GM21423 (cell line): ENCODE data around the gene ICAM5.

ENCODE experiments used
- ATAC-seq: cut with Tn5 transposase; IDR thresholded peaks from one replicate; pipeline ENCODE4 v1.9.1; 2021; ENCODE audit warnings: mild to moderate bottlenecking, moderate library complexity; ENCODE audit not compliant: unreplicated experiment

ICAM5 gene

DNA sequence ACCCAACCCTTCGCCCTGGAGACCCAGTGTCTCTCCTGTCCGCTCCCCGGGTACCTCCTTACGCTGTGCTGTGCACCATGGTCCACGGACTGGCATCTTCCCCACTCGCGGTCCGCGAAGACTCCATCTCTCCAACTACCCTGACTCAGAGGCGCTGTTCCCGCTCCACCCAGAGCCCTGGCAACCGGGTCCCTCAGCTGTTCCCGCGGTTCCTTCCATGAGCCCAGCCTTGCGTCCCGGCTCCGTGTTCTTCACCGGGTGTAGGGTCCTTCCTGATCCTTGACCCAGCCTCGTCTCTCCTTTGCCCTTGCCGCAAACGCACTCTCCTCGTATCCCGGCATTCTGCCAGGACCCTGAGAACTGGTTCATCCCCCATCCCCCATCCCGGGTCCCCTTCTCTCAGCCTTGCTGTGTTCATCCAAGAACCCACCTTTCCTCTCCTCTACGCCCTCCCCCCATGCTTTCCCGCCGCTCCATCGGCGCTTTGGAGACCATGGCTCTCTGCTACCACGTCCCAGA is 664 bp downstream of the ICAM5 start:
- no peak for ATAC-seq

DNA sequence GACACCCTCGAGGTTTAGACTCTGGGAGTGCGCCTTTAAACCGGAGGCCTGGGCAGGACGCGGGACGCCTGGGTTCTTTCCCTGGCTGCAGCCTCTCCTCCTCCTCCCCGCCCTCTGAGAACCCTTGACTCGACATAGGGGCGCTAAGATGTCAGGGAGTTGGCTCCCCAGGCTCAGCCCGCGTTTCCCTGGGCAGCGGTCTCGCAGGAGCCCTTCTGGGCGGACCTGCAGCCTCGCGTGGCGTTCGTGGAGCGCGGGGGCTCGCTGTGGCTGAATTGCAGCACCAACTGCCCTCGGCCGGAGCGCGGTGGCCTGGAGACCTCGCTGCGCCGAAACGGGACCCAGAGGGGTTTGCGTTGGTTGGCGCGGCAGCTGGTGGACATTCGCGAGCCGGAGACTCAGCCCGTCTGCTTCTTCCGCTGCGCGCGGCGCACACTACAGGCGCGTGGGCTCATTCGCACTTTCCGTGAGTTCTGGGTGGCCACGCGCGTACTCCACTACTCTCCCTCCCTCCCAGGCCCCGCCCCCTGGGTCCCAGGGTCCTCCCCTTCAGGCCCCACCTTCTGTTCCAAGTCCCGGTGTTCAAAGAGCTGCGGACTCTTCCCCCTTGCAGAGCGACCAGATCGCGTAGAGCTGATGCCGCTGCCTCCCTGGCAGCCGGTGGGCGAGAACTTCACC is 1.3 kb downstream of the ICAM5 start:
- no peak for ATAC-seq

DNA sequence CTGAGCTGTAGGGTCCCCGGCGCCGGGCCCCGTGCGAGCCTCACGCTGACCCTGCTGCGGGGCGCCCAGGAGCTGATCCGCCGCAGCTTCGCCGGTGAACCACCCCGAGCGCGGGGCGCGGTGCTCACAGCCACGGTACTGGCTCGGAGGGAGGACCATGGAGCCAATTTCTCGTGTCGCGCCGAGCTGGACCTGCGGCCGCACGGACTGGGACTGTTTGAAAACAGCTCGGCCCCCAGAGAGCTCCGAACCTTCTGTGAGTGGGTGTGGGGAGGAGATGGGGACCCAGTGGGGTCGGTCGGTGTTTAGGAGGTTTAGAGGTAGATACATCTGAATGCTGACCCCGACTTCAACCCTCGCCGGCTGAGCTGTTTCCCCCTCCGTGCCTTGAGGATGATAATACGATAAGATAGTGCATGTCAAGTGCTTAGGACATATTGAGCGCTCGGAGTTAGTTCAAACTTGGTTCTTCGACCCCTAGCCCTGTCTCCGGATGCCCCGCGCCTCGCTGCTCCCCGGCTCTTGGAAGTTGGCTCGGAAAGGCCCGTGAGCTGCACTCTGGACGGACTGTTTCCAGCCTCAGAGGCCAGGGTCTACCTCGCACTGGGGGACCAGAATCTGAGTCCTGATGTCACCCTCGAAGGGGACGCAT is 1.9 kb downstream of the ICAM5 start:
- no peak for ATAC-seq

DNA sequence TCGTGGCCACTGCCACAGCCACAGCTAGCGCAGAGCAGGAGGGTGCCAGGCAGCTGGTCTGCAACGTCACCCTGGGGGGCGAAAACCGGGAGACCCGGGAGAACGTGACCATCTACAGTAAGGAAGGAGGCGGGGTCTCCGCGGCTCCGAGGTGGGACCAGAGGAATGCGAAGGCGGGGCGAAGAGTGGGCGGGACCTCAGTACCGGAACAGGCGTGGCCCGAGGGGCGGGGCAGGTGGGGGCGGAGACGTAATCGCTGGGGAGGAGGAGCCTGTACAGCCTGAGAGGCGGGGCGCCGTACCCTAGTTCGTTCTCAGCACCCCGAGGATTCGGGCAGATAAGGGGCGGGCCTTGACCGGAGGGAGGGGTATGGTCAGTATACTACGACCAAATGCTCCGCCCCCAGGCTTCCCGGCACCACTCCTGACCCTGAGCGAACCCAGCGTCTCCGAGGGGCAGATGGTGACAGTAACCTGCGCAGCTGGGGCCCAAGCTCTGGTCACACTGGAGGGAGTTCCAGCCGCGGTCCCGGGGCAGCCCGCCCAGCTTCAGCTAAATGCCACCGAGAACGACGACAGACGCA is 2.5 kb downstream of the ICAM5 start:
- no peak for ATAC-seq

DNA sequence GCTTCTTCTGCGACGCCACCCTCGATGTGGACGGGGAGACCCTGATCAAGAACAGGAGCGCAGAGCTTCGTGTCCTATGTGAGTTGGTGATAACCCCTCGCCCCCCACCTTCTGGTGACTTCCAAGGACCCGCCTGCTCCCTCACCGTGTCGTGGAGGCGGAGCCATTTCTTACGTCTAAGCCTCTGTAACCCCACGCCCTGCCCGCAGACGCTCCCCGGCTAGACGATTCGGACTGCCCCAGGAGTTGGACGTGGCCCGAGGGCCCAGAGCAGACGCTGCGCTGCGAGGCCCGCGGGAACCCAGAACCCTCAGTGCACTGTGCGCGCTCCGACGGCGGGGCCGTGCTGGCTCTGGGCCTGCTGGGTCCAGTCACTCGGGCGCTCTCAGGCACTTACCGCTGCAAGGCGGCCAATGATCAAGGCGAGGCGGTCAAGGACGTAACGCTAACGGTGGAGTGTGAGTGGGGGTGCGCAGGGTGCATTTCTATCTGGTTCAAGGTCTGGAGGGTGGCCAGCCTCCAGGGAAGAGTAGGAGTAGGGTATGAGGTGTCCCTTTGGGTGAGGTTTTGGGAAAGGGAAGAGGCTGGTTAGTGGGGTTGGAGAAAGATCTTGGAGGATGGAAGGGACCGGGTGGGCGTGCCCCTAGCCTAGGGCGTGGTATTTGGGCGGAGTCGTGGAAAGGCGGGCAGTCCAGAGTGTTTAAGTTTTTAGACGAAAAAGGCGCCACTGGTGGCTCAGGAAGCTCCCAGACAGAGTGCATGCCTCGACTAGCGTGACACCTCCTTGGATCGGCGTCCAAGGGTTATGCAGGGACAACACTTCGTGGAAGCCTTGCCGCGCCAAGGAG is 3.3 kb downstream of the ICAM5 start:
- no peak for ATAC-seq

DNA sequence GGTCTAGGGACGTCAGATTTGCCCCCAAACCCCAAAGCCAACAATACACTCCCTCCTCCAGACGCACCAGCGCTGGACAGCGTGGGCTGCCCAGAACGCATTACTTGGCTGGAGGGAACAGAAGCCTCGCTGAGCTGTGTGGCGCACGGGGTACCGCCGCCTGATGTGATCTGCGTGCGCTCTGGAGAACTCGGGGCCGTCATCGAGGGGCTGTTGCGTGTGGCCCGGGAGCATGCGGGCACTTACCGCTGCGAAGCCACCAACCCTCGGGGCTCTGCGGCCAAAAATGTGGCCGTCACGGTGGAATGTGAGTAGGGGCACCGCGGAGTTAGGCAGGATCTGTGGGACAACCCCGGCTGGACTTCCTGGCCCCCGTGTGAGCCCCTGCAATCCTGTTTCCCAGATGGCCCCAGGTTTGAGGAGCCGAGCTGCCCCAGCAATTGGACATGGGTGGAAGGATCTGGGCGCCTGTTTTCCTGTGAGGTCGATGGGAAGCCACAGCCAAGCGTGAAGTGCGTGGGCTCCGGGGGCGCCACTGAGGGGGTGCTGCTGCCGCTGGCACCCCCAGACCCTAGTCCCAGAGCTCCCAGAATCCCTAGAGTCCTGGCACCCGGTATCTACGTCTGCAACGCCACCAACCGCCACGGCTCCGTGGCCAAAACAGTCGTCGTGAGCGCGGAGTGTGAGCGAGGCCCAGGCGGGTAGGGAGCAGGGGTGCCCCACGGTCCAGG is 4.0 kb downstream of the ICAM5 start:
- ATAC-seq: no peak

DNA sequence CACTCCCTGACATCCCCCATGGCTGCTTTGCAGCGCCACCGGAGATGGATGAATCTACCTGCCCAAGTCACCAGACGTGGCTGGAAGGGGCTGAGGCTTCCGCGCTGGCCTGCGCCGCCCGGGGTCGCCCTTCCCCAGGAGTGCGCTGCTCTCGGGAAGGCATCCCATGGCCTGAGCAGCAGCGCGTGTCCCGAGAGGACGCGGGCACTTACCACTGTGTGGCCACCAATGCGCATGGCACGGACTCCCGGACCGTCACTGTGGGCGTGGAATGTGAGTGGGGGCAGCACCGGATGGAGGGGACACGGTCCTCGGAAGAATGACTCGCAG is 4.6 kb downstream of the ICAM5 start:
- ATAC-seq: no peak

DNA sequence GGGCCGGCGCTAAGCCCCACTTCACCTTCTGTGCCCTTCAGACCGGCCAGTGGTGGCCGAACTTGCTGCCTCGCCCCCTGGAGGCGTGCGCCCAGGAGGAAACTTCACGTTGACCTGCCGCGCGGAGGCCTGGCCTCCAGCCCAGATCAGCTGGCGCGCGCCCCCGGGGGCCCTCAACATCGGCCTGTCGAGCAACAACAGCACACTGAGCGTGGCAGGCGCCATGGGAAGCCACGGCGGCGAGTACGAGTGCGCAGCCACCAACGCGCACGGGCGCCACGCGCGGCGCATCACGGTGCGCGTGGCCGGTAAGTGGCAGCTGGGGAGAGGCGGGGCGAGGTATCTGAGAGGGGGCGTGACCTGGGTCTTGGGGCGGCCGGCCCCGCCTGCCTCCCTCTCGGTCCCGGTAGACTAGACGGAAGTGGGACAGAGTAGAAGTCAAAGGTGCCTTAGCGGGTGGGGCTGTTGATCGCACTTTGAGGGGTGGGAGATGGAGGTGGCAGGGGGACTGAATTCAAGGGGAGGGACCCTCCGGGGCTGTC is 5.6 kb downstream of the ICAM5 start:
- ATAC-seq: peak; percentile 50

DNA sequence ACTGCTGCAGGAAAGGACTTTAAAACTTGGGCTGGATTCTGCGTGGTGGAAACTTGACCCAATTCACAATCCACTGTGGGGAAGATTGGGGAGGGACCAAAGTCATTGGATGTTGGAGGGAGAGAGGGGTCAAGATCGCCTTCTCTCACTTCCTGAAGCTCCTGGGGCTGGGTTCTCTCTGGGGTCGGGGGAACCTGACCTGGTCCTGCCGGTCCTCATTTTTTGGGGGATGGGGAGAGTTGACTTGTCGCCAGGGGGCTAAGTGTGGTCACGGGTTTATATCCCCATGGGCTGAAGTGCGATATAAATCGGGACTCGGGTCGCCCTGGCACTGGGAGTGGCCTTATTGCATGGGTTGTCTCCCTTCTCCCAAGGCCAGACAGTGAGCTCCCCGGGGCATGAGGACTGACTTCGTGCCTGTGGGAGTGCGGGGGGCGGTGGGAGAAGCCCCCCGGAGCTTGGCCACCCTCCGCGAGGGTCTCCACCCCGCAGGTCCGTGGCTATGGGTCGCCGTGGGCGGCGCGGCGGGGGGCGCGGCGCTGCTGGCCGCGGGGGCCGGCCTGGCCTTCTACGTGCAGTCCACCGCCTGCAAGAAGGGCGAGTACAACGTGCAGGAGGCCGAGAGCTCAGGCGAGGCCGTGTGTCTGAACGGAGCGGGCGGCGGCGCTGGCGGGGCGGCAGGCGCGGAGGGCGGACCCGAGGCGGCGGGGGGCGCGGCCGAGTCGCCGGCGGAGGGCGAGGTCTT is 6.3 kb downstream of the ICAM5 start:
- no peak for ATAC-seq

DNA sequence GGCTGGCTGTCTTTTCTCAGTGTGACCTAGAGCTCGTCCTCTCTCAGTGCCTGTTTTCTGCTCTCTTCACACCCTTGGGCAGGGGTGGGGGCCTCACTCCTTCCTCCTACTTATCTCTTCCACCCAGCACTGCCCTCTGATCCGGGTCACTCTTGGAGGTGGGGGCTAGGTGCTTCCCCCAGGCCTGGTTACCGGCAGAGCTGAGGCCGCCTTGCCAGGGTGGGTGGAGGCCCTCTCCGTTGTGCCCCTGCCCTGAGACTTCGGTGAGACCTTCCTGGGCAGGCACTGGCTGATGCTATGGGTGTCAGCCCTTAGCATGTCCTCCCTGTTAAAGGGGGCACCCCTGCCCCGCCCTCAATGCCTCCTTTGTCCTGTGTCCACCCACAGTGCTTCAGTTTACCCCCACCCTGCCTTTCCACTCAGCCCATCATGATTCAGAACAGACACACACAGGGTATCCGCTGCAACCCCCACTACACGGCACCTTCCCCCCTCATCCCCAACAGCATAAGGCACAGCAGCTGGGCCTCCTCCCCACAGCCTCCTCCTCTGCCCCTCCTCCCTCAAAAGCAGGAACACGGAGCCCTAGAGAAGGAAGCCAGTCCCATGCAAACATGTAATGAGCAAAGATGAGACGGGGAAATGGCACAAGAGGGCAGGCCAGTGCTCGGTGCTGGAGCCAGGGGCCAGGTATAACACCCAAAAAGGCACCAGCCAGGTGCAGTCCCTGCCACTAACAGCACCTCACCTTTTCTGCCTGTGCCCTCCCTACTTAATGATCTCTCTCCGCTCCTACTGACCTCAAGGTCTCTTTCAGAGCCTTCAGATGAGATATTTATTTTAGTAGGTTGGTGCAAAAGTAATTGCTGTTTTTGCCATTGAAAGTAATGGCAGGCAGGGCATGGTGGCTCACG is 10.1 kb downstream of the ICAM5 start:
- ATAC-seq: no peak

DNA sequence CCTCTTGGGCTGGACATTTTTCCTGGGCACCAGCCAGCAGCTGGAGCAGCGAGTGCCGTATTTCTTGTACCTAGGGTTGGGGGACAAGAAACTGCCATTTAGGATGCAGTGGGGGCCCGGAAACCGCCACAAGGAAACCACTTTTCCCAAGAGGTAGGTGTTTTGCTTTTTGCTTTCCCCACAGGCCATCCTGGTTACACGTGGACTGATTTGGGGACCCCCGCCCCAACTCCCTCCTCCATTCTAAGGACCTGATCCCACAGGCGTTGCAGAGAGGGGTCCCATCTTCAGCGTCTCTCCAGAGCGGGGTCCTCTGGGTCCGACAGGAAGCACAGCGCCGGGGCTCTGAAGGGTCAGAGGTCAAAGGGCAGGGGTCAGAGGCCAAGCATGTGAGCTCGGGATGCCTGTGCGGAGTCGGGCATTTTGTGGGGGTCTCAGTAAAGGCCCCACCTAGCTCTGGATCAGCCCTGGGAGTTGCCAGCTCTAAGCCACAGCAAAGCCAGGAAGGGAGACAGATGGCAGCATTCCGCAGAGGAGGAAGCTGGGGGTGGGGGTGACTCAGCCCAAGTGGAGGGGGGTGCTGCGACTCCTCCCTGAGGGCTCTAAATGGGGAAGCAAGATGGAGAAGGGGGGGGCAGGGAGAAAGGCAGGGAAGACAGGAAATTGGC is 15.5 kb downstream of the ICAM5 start:
- ATAC-seq: no peak

DNA sequence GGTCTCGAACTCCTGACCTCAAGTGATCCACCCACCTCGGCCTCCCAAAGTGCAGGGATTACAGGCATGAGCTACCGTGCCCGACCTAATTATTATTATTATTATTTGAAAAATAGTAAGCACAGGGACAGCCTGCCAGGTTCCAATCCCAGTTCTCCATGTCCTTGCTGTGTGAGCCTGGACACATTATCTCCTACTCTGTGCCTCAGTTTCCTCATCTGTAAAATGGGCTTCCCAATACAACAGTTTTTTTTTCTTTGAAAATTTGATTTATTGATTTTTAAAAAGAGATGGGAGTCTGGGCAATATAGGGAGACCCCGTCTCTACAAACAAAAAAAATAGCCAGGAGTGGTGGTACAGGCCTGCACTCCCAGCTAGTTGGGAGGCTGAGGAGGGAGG is 16.6 kb downstream of the ICAM5 start:
- ATAC-seq: no peak

DNA sequence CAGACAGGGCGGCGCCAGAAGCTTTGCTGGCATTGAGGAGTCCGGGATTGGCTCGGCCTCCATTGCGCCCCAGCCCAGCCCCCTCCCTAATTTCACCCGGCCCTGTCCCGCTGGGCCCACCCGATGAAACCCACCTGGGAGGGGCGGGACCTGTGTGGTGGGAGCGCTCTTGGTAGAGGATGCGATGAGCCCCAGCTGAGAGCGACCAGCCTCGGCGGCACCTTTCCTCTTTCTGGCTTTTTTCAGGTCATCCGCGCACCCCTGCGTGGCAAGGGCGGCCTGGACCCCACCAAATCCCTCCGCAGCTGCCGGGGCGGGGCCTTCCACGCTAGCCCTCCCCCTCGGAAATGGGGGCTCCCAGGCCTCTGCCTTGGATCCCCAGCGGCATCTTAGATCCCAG is 19.7 kb downstream of the ICAM5 start, which contains the start of gene ZGLP1:
Gene ZGLP1, minus strand, starts transcription at position 393 of the 400 bp plus-strand sequence.
- ATAC-seq: no peak

DNA sequence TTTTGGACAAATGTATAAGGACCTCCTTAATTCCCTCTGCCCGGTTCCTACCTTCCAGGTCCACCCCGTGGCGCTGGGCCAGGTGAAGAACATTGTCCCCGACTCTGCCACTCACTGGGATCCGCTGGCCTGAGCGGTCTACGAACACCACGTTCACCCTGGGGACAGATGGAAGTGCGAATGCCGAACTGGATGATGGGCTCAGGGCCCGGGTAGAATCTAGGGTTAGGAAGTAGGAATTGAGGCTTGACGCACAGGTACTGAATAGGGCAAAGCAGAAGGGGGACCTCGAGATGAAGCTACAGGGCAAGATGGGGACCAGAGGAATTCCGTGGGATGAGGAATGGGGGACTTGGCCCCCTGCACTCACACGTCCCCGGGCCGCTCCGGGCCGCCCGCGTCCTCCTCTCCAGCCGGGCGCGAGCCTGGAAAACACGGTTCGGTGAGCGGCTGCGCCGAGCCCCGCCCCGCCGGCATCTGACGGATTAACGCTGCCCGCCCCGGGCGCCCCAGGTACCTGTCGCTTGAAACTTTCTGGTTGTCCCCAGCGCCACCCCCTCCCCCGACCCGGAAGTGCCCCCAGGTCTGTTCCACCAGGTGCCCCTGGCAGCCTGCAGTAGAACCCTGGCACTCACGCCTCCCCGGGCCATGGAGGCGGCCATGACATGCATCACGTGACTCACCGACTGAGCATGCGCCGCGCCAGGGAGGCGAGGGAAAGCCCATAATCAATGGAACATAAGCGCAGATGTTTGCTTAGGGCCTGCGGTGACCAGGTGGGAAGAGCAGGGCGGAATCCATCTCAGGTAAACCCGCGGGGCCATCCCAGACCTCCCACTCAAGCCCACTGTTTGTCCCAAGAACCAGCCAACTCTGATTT is 25.8 kb downstream of the ICAM5 start, which contains the start of gene FDX2:
Gene FDX2, minus strand, starts transcription at position 681 of the 880 bp plus-strand sequence. Its CDS starts 19 bp downstream, at position 662.
- peak; percentile 49 for ATAC-seq

DNA sequence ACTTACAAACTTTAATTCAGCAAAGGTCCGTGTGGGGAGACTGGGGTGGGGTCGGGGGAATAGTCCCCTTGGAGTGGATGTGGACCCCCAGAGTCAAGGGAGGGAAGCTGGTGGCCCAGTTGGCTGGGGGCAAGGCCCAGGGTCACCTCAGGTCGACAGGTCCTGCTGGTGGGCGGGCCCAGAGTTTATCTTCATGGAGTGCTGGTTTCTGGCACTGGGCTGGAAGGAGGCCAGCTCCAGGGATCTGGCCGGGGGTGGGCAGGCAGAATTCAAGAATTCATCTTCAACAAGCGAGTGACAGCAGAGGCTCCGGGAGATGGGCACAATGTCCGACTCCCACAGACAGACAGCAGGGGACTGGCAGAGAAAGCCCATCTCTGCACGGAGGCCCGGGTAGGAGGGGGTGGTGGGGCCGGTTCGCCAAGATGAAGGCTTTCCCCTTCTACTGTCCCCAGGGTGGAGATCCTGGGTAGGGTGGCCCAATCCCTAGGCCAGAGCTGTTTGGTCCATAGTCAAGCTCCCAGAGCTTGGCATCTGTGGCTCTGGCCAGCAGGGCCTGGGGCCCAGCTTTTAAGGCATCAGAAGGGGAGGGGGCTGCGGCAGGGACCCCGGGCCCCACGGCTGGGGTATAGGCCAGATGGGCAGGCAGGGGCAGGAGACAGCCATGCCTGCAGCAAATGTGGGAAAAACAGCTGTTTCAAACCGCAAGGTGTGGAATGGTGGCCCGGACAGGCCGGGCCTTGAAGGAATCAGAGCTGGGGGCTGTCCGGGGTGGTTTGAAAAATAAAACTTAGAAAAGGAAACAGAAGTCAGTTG is 26.7 kb downstream of the ICAM5 start:
- no peak for ATAC-seq
